Spinal cord (tissue), 10 donors: ENCODE results near the gene B9D1. TPM values are rescaled to one million over a fixed set of nuclear protein-coding genes. Genes with fewer than 3 reads are reported as not detected.

Experiments
- DNase-seq, 6 donors: peaks; one replicate each; pipeline versions ENCODE4 v3.0.0 to v3.0.0-alpha.2; 2013 to 2015; ENCODE audit warnings: low spot score in 6 of 6, low read depth in 4 of 6
- H3K27ac ChIP-seq: one replicate; pipeline ENCODE4 v1.5.1; 2013; ENCODE audit warnings: low read depth, low read length, control low read depth
- H3K27me3 ChIP-seq: one replicate; pipeline ENCODE4 v1.6.1; 2013; ENCODE audit warnings: low read length; ENCODE audit not compliant: control insufficient read depth, insufficient read depth
- H3K36me3 ChIP-seq: one replicate; pipeline ENCODE4 v1.6.1; 2013; ENCODE audit warnings: low read length; ENCODE audit not compliant: control insufficient read depth, insufficient read depth
- H3K4me1 ChIP-seq: one replicate; pipeline ENCODE4 v1.6.1; 2013; ENCODE audit warnings: low read length; ENCODE audit not compliant: control insufficient read depth, insufficient read depth
- H3K4me3 ChIP-seq: one replicate; pipeline ENCODE4 v1.5.1; 2013; ENCODE audit warnings: low read depth, low read length, control low read depth
- H3K9me3 ChIP-seq: one replicate; pipeline ENCODE4 v1.6.1; 2013; ENCODE audit warnings: low read length; ENCODE audit not compliant: control insufficient read depth, insufficient read depth
- WGBS: methylation state at CpG from one replicate; pipeline ENCODE4 v1.1.5; 2013; ENCODE audit warnings: missing lambda C conversion rate; ENCODE audit not compliant: insufficient coverage; 5-methylcytosine and 5-hydroxymethylcytosine counted together
- polyA plus RNA-seq, 2 donors: library from polyadenylated mRNA; unstranded; fragments of 120-200 nt; gene quantifications; one replicate each; pipeline ENCODE4 v1.2.1, GENCODE V29; 2013; ENCODE audit not compliant: insufficient read length in 2 of 2
- total RNA-seq, 2 donors: library from RNA; depleted of rRNA in 1 of 2; stranded (reverse); fragments of 120-200 nt in 1 of 2; fragments of >200 nt in 1 of 2; gene quantifications; one replicate each; pipeline versions ENCODE4 v1.2.3 to v1.2.4, GENCODE V29; 2013 to 2014
- donor health status: healthy.

Gene B9D1
- total and polyA plus RNA-seq, 4 donors, result 16.8 to 37.9 (median 31.7) TPM

DNA sequence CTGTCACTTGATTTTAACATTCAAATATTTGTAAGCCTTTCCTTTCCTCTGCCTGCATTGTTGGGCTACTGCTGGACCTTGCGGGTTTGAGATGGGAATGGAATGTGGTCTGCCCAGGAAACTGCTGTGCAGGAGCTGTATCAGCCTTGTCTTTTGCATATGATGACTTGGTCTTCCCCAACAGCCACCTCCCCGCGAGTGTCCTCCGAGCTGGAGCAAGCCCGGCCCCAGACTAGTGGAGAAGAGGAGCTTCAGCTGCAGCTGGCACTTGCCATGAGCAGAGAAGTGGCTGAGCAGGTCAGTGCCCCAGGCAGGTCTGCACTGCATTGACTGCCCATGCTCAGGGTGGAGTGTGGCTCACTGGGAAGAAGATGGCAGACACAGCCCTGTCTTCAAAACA, 52.8 kb downstream of the B9D1 start:
- H3K4me1 ChIP-seq, result peaks cover 72% of the 10 kb centered on the region
- peaks cover 42% of the 10 kb centered on the region for H3K36me3 ChIP-seq
- DNase-seq, result no peak
- no peak overlapping the region for H3K27ac ChIP-seq
- H3K4me3 ChIP-seq, result no peak overlapping the region
- H3K9me3 ChIP-seq, result no peaks in the 10 kb centered on the region
- WGBS, result 79% methylated on average over 4 of the region's 5 CpGs
- no peaks in the 10 kb centered on the region for H3K27me3 ChIP-seq

DNA sequence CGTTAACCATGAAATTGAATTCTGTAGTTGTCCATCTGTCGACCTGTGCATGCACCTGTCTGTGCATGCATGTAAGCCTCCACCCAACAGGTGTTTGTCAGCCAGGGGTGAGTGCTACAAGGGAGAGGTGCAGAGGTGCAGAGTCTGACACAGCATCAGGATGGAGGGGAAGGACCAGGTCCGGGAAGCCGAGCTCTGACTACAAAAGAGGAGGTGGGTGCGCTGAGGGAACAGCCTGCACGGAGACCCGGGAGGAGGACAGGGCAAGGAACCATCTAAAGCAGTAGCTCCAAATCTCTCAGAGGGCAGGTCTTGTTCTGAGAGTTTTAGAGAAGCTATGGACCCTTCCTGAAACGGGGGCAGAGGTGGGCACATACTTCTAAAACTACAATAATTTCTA, 54.1 kb downstream of the B9D1 start:
- H3K9me3 ChIP-seq, result no peaks in the 10 kb centered on the region
- peaks cover 75% of the 10 kb centered on the region for H3K4me1 ChIP-seq
- DNase-seq, result no peak
- H3K27ac ChIP-seq, result no peak overlapping the region
- WGBS, result 89% methylated on average over 7 of the region's 8 CpGs
- H3K4me3 ChIP-seq, result no peak overlapping the region
- H3K27me3 ChIP-seq, result no peaks in the 10 kb centered on the region
- peaks cover 35% of the 10 kb centered on the region for H3K36me3 ChIP-seq

DNA sequence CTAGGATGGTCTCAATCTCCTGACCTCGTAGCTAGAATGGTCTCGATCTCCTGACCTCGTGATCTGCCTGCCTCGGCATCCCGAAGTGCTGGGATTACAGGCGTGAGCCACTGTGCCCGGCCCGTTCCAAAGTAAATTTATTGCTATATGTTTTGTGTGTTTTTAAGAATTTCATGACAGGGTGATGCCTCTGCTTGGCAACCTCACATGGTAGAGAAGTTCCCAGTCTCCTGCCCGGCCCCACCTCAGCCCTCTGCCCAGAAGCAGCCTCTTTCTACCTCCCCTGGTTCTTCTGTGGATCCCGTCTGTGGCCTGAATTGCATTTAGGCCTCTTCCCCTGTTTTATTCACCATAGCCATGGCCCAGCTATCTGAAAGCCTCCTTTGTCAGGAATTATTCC, 55.0 kb downstream of the B9D1 start:
- Histone ChIP-seq H3K4me1 (peaks cover 76% of the 10 kb centered on the region), H3K27ac (peak overlapping the region; percentile 82), H3K4me3 (no peak overlapping the region), H3K27me3 (no peaks in the 10 kb centered on the region), H3K9me3 (no peaks in the 10 kb centered on the region), H3K36me3 (peaks cover 33% of the 10 kb centered on the region)
- WGBS, result 83% methylated on average over 9 of the region's 10 CpGs
- no peak for DNase-seq

DNA sequence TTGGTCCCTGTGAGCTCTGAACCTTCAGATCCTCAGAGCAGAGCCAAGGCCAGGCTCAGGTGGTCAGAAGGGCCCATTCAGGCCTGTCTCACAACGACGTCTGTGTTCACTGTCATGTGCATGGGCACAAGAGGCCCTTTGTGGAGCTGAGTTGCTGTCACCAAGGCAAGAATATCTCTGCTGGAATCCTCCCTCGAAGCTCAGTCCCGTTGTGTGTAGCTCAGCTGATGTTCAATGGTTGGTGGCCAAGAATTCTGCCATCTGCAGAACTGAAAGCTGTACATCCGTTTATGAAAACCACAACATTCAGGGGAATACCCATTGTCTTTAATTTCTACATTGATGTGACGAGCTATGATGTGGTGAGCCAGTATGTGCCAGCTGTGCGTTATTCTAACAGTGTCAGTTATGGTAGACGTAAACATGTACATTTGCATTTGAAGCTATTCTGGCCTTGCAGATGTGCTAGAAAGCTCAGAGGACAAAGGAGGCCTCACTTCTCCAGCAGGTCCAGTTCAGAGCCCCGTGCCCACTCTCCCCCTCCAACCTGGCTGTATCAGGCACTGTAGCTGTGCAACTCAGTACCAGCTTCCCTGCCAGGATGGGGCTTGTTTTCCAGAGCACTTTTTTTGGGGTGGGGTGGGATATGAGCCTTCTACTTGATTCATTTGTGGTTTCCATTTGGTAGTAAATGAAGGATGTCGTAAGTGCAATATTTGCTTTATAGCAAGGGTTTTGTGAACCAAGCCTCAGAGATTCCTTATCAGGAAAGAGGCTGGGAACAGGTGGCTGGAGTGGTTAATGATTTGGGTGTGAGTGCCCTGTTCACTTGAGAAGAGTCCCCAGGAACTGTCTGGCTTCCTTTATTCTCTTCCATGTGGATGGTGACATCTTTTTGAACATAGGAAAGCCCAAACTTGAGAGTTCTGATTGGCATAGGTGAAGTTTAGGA, 56.1 kb downstream of the B9D1 start:
- peaks cover 79% of the 10 kb centered on the region for H3K4me1 ChIP-seq
- peak in 4 of 6 donors; percentile 39 to 81 (median 67) for DNase-seq

DNA sequence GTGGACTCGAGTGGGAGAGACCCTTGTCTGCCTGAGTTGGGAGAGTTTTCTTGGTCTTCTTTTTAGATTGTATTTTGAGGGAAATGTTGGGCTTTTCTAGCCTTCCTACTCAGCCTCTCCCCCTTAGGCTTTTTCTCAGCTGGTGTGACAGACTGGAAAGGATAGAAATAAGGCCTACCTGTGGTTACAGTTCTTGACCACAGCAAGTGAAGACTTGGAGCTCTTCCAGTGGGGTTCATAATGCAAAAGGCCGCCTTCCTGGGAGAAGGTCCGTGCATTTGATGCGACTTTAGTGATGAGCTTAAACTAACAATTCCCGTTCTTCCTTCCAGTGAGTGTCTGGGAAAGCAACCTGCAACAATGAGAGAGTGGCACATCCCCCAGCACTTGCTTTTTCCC, 56.8 kb downstream of the B9D1 start:
- peaks cover 29% of the 10 kb centered on the region for H3K36me3 ChIP-seq
- H3K9me3 ChIP-seq, result no peaks in the 10 kb centered on the region
- DNase-seq, result no peak
- H3K27me3 ChIP-seq, result no peaks in the 10 kb centered on the region
- no peak overlapping the region for H3K4me3 ChIP-seq
- H3K4me1 ChIP-seq, result peaks cover 81% of the 10 kb centered on the region
- peak overlapping the region; percentile 82 for H3K27ac ChIP-seq
- WGBS, result 83% methylated on average over 5 of the region's 5 CpGs

More for the DNA sequence above, 56.1 kb downstream of the B9D1 start:
- Histone ChIP-seq H3K9me3 (no peaks in the 10 kb centered on the region), H3K27ac (peak overlapping the region; percentile 82), H3K4me3 (no peak overlapping the region), H3K27me3 (no peaks in the 10 kb centered on the region), H3K36me3 (peaks cover 27% of the 10 kb centered on the region)
- WGBS, result 44% methylated on average over 7 of the region's 10 CpGs

DNA sequence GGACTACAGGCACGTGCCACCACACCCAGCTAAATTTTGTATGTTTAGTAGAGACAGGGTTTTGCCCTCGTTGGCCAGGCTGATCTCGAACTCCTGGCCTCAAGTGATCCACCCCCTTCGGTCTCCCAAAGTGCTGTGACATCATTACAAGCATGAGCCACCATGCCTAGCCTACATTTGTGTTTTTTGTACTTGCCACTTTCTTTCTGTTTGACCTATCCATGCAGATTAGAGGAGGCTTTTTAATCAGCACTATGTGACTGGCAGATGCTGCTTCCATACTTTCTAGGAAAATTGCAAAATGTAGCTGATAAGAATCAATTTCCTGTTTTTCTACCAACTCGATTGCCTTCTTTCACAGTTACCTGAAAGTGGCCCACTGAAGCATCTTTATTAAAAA, 57.3 kb downstream of the B9D1 start:
- peaks cover 34% of the 10 kb centered on the region for H3K36me3 ChIP-seq
- WGBS, result 76% methylated on average over 4 of the region's 5 CpGs
- no peaks in the 10 kb centered on the region for H3K27me3 ChIP-seq
- H3K4me1 ChIP-seq, result peaks cover 79% of the 10 kb centered on the region
- H3K9me3 ChIP-seq, result no peaks in the 10 kb centered on the region
- no peak overlapping the region for H3K4me3 ChIP-seq
- DNase-seq, result no peak
- H3K27ac ChIP-seq, result peak overlapping the region; percentile 82

DNA sequence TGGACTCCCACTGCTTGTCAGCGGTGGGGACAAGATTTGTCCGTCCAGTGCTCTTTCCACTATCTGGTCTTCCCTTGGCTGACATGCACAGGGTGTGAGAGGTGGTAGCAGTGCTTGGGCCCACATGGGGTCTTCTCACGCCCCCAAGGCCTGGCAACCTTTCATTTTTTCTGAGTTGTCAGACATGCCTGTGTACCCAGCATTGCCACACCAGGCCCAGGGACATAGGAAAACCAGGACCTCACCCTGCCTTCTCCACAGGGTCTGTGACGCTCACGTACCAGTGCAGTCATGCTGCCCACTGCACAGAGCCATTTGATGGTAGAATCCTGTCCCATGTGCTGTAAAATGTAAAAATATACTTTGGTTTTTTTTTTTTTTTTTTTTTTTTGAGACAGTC, 57.8 kb downstream of the B9D1 start:
- Histone ChIP-seq H3K9me3 (no peaks in the 10 kb centered on the region), H3K4me1 (peaks cover 79% of the 10 kb centered on the region), H3K27me3 (no peaks in the 10 kb centered on the region), H3K4me3 (no peak overlapping the region), H3K27ac (peak overlapping the region; percentile 82), H3K36me3 (peaks cover 32% of the 10 kb centered on the region)
- WGBS, result 83% methylated on average over 3 of the region's 5 CpGs
- DNase-seq, result no peak

DNA sequence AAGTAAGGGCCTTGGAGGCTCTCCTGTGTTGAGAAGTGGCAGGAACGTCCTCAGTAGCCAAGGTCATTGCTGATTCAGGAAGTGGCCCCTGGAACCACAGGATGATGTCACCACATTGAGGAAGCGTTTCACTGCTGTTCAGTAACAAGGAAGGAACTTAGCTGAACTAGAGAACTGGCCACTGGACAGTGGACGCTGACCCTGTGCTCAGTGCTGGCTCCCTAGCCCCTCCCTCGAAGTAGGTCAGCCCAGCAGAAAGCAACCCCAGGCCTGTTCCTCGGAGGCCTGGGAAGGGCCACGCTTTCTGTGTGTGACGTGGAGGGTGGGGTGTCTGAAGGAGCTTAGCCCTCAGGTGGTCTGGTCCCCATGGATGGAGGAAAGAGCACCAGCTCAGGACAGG, 58.3 kb downstream of the B9D1 start:
- DNase-seq, result no peak
- Histone ChIP-seq H3K27ac (no peak overlapping the region), H3K36me3 (peaks cover 30% of the 10 kb centered on the region), H3K4me3 (no peak overlapping the region), H3K4me1 (peaks cover 80% of the 10 kb centered on the region), H3K27me3 (no peaks in the 10 kb centered on the region), H3K9me3 (no peaks in the 10 kb centered on the region)
- 80% methylated on average over 7 of the region's 7 CpGs for WGBS

DNA sequence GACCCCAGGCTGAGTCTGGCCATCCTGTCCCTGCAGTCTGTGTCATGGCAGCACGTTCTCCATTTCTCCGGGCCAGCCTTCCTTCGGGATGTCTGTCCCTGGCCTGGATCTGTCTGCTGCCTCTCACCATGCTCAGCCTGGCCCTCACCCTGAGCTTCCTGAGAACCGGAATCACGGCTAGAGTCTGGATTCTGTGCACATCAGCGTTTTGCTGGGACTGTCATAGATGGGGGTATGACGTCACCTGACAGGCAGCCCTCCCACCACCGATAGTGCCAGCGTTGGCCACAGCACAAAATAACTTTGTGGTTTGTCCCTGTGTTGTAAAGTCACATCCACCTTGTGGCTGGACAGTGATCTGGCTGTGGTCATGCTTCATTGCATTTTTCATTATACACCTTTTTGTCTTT, 59.2 kb downstream of the B9D1 start:
- H3K36me3 ChIP-seq, result peaks cover 28% of the 10 kb centered on the region
- no peaks in the 10 kb centered on the region for H3K9me3 ChIP-seq
- WGBS, result 93% methylated on average over 9 of the region's 9 CpGs
- no peak overlapping the region for H3K4me3 ChIP-seq
- H3K4me1 ChIP-seq, result peaks cover 82% of the 10 kb centered on the region
- DNase-seq, result no peak
- H3K27ac ChIP-seq, result no peak overlapping the region
- no peaks in the 10 kb centered on the region for H3K27me3 ChIP-seq

DNA sequence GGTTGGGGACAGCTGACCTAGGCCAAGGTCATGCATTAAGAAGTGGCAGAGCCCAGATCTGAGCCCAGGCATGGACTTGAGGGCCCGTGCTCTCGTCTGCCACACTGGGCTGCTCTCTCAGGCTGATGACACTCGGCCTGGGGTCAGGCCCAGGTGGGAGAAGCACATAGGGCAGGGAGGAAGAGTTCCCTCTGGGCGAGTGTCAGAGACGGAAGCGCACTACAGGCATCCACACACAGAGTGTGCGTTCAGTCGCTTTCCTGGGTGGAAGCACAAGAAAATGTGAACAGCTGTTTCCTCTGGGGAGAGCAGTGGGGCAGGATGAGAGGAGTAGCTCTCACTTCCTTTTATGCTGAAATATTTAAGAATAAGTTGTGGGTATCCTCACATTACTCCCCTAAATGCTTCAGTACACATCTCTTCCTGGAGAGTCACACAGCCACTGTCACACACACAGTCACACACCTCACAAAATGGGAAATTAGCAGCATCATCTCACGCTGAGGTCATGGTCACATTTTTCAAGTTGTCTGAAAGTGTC, 59.7 kb downstream of the B9D1 start:
- H3K36me3 ChIP-seq, result peaks cover 28% of the 10 kb centered on the region
- H3K4me1 ChIP-seq, result peaks cover 82% of the 10 kb centered on the region
- 68% methylated on average over 7 of the region's 9 CpGs for WGBS
- DNase-seq, result peak in 1 of 6 donors; percentile 34
- H3K27me3 ChIP-seq, result no peaks in the 10 kb centered on the region
- no peak overlapping the region for H3K27ac ChIP-seq
- H3K9me3 ChIP-seq, result no peaks in the 10 kb centered on the region
- H3K4me3 ChIP-seq, result no peak overlapping the region
